Kidney (tissue), 14 donors: ENCODE results near the gene SMAD9. TPM values are rescaled to one million over a fixed set of nuclear protein-coding genes. Genes with fewer than 3 reads are reported as not detected.

Experiments
- DNase-seq, 5 donors: peaks; one replicate each; pipeline ENCODE4 v3.0.0-alpha.2; 2013 to 2020
- FAIRE-seq: peaks from 2 replicates; lab custom pipeline; 2012; peaks lifted over from hg19 to GRCh38; lab: Jason Lieb, UNC
- H3K27ac ChIP-seq, 2 donors: one replicate each; pipeline ENCODE4 v1.7.0; 2013; ENCODE audit warnings: low read depth in 2 of 2, low read length in 2 of 2, inconsistent platforms in 1 of 2
- H3K27me3 ChIP-seq: one replicate; pipeline ENCODE4 v1.7.1; 2013; ENCODE audit warnings: low read length, inconsistent platforms; ENCODE audit not compliant: control insufficient read depth, insufficient read depth
- H3K36me3 ChIP-seq, 3 donors: one replicate each; pipeline versions ENCODE4 v1.7.0 to v1.7.1; 2013; ENCODE audit warnings: low read length in 3 of 3, control low read depth in 1 of 3, inconsistent platforms in 1 of 3; ENCODE audit not compliant: insufficient read depth in 3 of 3, control insufficient read depth in 2 of 3
- H3K4me1 ChIP-seq, 3 donors: one replicate each; pipeline versions ENCODE4 v1.7.0 to v1.7.1; 2013; ENCODE audit warnings: low read length in 3 of 3, inconsistent platforms in 1 of 3, low read depth in 1 of 3; ENCODE audit not compliant: control insufficient read depth in 2 of 3, insufficient read depth in 2 of 3
- H3K4me3 ChIP-seq, 3 donors: one replicate each; pipeline versions ENCODE4 v1.7.0 to v1.8.1; 2013; ENCODE audit warnings: low read length in 3 of 3, control low read depth in 1 of 3, inconsistent platforms in 1 of 3
- H3K9ac ChIP-seq, 3 donors: one replicate each; pipeline versions ENCODE4 v1.7.0 to v1.7.1; 2013; ENCODE audit warnings: low read length in 3 of 3, control low read depth in 1 of 3, inconsistent platforms in 1 of 3
- H3K9me3 ChIP-seq, 3 donors: one replicate each; pipeline versions ENCODE4 v1.7.0 to v1.7.1; 2013; ENCODE audit warnings: low read length in 3 of 3, control low read depth in 1 of 3, inconsistent platforms in 1 of 3; ENCODE audit not compliant: control insufficient read depth in 2 of 3, insufficient read depth in 1 of 3
- intact Hi-C: fragments of 100-400 bp; cut with DNase I; formaldehyde crosslinking; loops from one replicate; pipeline ENCODE4 v1.11.1; 2022
- polyA plus RNA-seq: library from polyadenylated mRNA; stranded (reverse); fragments of 350-450 nt; fragmentation: Illumina TruSeq; extraction: RNeasy Lipid Tissue Mini Kit (QIAGEN cat#74804); gene quantifications from one replicate; pipeline ENCODE4 v1.2.3, GENCODE V29; 2014; ENCODE audit warnings: low read depth, low replicate concordance; ENCODE audit not compliant: insufficient read depth
- total RNA-seq: library from RNA; stranded (reverse); fragmentation: NEBNext Ultra II Directional; extraction: Animal tissue kit (Norgen Biotek cat#: 25700); gene quantifications from one replicate; pipeline ENCODE4 v1.2.1, GENCODE V29; 2021
- TF ChIP-seq, protein P1 (sequence below): IDR thresholded peaks from 3 replicates; pipeline ENCODE4 v1.5.1; 2012; ENCODE audit warnings: mild to moderate bottlenecking, moderate library complexity, borderline replicate concordance; ENCODE audit not compliant: insufficient read depth; ENCODE audit errors: extremely low read depth
- donor health status: control.
- donor health status: control.
- donor health status: control.
- donor health status: control.
- donor health status: control.
- donor health status: DM: yes; HTN: yes; CAD: no.
- donor health status: Normal renal cell carcinoma (clear cell type).

SMAD9 gene
- total and polyA plus RNA-seq, 2 donors from 2014 or later: 3.5 to 13.1 TPM

- H3K27ac ChIP-seq: no peak overlapping the region
- TF ChIP-seq, protein P1, sequence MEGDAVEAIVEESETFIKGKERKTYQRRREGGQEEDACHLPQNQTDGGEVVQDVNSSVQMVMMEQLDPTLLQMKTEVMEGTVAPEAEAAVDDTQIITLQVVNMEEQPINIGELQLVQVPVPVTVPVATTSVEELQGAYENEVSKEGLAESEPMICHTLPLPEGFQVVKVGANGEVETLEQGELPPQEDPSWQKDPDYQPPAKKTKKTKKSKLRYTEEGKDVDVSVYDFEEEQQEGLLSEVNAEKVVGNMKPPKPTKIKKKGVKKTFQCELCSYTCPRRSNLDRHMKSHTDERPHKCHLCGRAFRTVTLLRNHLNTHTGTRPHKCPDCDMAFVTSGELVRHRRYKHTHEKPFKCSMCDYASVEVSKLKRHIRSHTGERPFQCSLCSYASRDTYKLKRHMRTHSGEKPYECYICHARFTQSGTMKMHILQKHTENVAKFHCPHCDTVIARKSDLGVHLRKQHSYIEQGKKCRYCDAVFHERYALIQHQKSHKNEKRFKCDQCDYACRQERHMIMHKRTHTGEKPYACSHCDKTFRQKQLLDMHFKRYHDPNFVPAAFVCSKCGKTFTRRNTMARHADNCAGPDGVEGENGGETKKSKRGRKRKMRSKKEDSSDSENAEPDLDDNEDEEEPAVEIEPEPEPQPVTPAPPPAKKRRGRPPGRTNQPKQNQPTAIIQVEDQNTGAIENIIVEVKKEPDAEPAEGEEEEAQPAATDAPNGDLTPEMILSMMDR: no peak
- H3K36me3 ChIP-seq: peaks cover 0 to 3% (median 0%) of the 10 kb centered on the region in 3 donors
- no peaks in the 10 kb centered on the region for H3K9me3 ChIP-seq
- no peaks in the 10 kb centered on the region for H3K27me3 ChIP-seq
- H3K4me3 ChIP-seq: no peak overlapping the region
- intact Hi-C loops: no loop called here
- FAIRE-seq: no peak
- DNase-seq: no peak
- H3K9ac ChIP-seq: no peak overlapping the region
- no peaks in the 10 kb centered on the region for H3K4me1 ChIP-seq
Observed at GRCh38 chr13:36875431-36875830, 44.6 kb downstream of the SMAD9 start.

DNA sequence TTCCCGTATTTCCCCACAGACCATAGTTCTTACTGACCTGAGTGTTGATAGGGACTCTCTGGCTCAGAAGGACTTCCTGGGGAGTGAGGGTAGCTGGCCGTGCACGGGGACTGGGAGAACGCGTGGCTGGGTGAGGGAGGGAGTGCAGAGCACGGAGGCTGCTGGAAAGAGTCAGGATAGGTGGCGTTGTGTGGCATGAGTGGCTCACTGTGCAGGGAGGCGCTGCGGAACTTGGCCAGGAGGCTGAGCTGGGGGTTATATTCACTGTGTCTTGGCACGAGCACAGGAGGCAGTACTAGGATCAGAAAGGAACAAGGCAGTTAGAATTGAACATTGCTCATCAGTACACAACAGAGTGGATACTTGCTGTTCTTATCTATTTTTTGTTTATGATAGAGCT lies 47.4 kb downstream of the SMAD9 start:
- Histone ChIP-seq H3K9me3 (no peaks in the 10 kb centered on the region), H3K27me3 (no peaks in the 10 kb centered on the region), H3K4me3 (no peak overlapping the region), H3K36me3 (no peaks in the 10 kb centered on the region), H3K9ac (no peak overlapping the region), H3K27ac (no peak overlapping the region), H3K4me1 (no peaks in the 10 kb centered on the region)
- FAIRE-seq (no peak), DNase-seq (no peak)
- intact Hi-C loops: no loop called here
- TF ChIP-seq, protein P1: no peak

DNA sequence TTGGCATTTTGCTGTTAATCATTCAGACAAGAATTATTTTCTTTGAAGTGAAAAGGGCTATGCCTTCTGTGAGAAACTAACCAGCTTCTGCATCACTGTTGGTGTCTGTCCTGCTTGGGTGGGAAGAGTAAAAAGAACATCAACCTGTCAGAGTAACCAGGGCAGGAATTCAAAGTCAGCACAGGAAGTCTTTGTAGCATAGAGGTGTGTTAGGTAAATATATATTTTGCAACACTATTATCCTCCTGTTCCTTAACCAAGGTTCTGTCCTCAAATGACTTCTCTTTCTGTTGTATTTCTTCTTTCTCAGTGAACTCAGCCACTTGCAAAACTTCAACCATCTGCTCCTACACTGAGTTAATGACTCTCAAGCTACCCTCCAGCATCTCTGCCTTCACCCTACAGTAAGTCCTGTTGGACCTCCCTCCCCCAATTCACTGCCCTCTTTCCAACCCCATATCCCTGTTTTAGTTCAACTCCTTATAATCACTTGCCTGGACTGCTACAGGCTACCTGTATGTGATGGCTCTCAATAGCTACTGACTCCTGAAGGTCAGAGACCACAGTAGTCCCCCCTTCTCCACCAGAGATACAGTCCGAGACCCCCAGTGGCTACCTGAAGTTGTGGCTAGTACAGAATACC lies 49.9 kb downstream of the SMAD9 start:
- TF ChIP-seq, protein P1: no peak
- FAIRE-seq (no peak), DNase-seq (no peak)
- intact Hi-C loops: no loop called here
- H3K9me3 ChIP-seq: no peaks in the 10 kb centered on the region
- H3K36me3 ChIP-seq: peaks cover 0 to 6% (median 6%) of the 10 kb centered on the region in 3 donors
- no peaks in the 10 kb centered on the region for H3K27me3 ChIP-seq
- no peaks in the 10 kb centered on the region for H3K4me1 ChIP-seq
- H3K9ac ChIP-seq: no peak overlapping the region
- H3K27ac ChIP-seq: no peak overlapping the region
- H3K4me3 ChIP-seq: no peak overlapping the region

GRCh38 chr13:36866232-36866631 lies 53.8 kb downstream of the SMAD9 start:
- intact Hi-C loops: no loop called here
- TF ChIP-seq, protein P1: no peak
- Histone ChIP-seq H3K4me1 (no peaks in the 10 kb centered on the region), H3K27me3 (no peaks in the 10 kb centered on the region), H3K4me3 (no peak overlapping the region), H3K36me3 (peaks cover 0 to 9% (median 6%) of the 10 kb centered on the region in 3 donors), H3K27ac (no peak overlapping the region), H3K9me3 (no peaks in the 10 kb centered on the region), H3K9ac (no peak overlapping the region)
- DNase-seq (no peak), FAIRE-seq (no peak)
